Heart left ventricle (tissue), 16 donors: ENCODE measurements around the gene OR1D5. TPM values are rescaled to one million over a fixed set of nuclear protein-coding genes. Genes with fewer than 3 reads are reported as not detected.

ENCODE experiments used
- ATAC-seq, 4 donors: fragments of 200-7000 bp; cut with Tn5 transposase; one replicate each; pipeline ENCODE4 v1.9.1; 2020 to 2022; ENCODE audit warnings: moderate library complexity in 4 of 4, mild to moderate bottlenecking in 3 of 4, moderate number of reproducible peaks in 1 of 4
- DNase-seq, 5 donors: peaks; one replicate each; pipeline ENCODE4 v3.0.0-alpha.2; 2020
- H3K27ac ChIP-seq, 12 donors: fragments of 200-600 bp; sonication (generic) in 4 of 12; one replicate each; pipeline versions ENCODE4 v1.5.0 to v1.8.0; 2016 to 2022; ENCODE audit warnings: mild to moderate bottlenecking in 2 of 12
- H3K27me3 ChIP-seq, 9 donors: fragments of 200-600 bp; sonication (generic) in 2 of 9; one replicate each; pipeline versions ENCODE4 v1.5.1 to v1.8.0; 2016 to 2022; ENCODE audit warnings: mild to moderate bottlenecking in 3 of 9
- H3K36me3 ChIP-seq, 9 donors: fragments of 200-600 bp; sonication (generic) in 2 of 9; one replicate each; pipeline versions ENCODE4 v1.5.0 to v1.8.0; 2018 to 2022; ENCODE audit warnings: mild to moderate bottlenecking in 2 of 9
- H3K4me1 ChIP-seq, 12 donors: fragments of 200-600 bp; sonication (generic) in 4 of 12; one replicate each; pipeline versions ENCODE4 v1.5.0 to v1.8.0; 2016 to 2022; ENCODE audit warnings: mild to moderate bottlenecking in 3 of 12
- H3K4me3 ChIP-seq, 12 donors: fragments of 200-600 bp; sonication (generic) in 4 of 12; one replicate each; pipeline versions ENCODE4 v1.5.0 to v1.8.0; 2017 to 2022; ENCODE audit warnings: mild to moderate bottlenecking in 9 of 12, moderate library complexity in 4 of 12
- H3K9me3 ChIP-seq, 12 donors: fragments of 200-600 bp; sonication (generic) in 4 of 12; one replicate each; pipeline versions ENCODE4 v1.5.0 to v1.8.0; 2016 to 2022; ENCODE audit warnings: mild to moderate bottlenecking in 1 of 12
- POLR2A ChIP-seq, 2 donors: fragments of 450-650 bp; IDR thresholded peaks; one replicate each; pipeline ENCODE4 v1.6.1; 2017; ENCODE audit warnings: antibody characterized with exemption in 2 of 2, mild to moderate bottlenecking in 2 of 2, moderate library complexity in 2 of 2
- WGBS, 4 donors: extraction: QIAGEN DNeasy Blood & Tissue Kit in 2 of 4; methylation state at CpG; one replicate each; pipeline versions ENCODE4 v1.1.5 to v1.1.7; 2013 to 2018; 5-methylcytosine and 5-hydroxymethylcytosine counted together
- intact Hi-C, 10 donors: fragments of 100-400 bp; cut with DNase I; formaldehyde crosslinking; loops; one replicate each; pipeline versions ENCODE4 v1.11.1 to v1.14.2; 2022
- polyA plus RNA-seq, 2 donors: library from polyadenylated mRNA; stranded (reverse); fragments of 200-250 nt; gene quantifications; one replicate each; pipeline ENCODE4 v1.2.3, GENCODE V29; 2013
- total RNA-seq, 9 donors: library from RNA; depleted of rRNA in 2 of 9; stranded (reverse); fragments of >200 nt in 2 of 9; fragmentation: NEBNext Ultra II Directional in 3 of 9; extraction: Animal tissue kit (Norgen Biotek cat#: 25700) in 3 of 9; gene quantifications; one replicate each; pipeline versions ENCODE4 v1.1.0 to v1.2.4, GENCODE V29; 2016 to 2023
- TF ChIP-seq, protein P1 (sequence below), 12 donors: fragments of 200-600 bp; sonication (generic) in 4 of 12; IDR thresholded peaks; one replicate each; pipeline versions ENCODE4 v1.5.0 to v1.8.0; 2018 to 2022; ENCODE audit warnings: antibody characterized with exemption in 12 of 12, mild to moderate bottlenecking in 5 of 12
- donor health status: ischemic (EF 13 %, LVEDD 7.1; RV severe dilation, severe dysfunction).
- donor health status: healthy with polysubstance abuse.
- donor health status: DM: no; HTN: yes; CAD: no.
- donor health status: DM: no; HTN: no; CAD: no.
- donor health status: ischemic (EF 25% LVEDD 6.9; RV normal size, moderate dysfunction).
- donor health status: ischemic (EF 25% LVEDD 5.7; RV mildly dilated, moderate dysfunction).
- donor health status: healthy.
- donor health status: DM: yes; HTN: yes; CAD: no.
- donor health status: ischemic (EF 35%, LVEDD 5.7; RV mildly dilated, moderate dysfunction).
- donor health status: nonischemic (EF 11% LVEDD 7.7; RV severe dilation, severe dysfunction).
- donor health status: DM: yes; HTN: yes; CAD: no.
- donor health status: PGD.
- donor health status: ischemic (EF 29% LVEDD 5.4; RV normal size, mild dysfunction).
- donor health status: nonischemic (EF 23%, LVEDD 6.1; RV moderate dilation, normal function).

OR1D5 gene
- total and polyA plus RNA-seq, 11 donors, result not detected

GRCh38 chr17:3030096-3030495 lies 33.3 kb downstream of the OR1D5 start:
- Histone ChIP-seq H3K36me3 (peaks cover 0 to 7% (median 0%) of the 10 kb centered on the region in 9 donors), H3K4me1 (peaks cover 0 to 29% (median 16%) of the 10 kb centered on the region in 12 donors), H3K9me3 (no peaks in the 10 kb centered on the region), H3K27me3 (no peaks in the 10 kb centered on the region), H3K27ac (peak overlapping the region; percentile 14 to 92 (median 77)), H3K4me3 (no peak overlapping the region)
- WGBS, 4 donors, result 45 to 57% (median 53%) methylated on average over 7 of the region's 7 CpGs
- ATAC-seq, result peak in 1 of 4 donors; percentile 46
- TF ChIP-seq, protein P1, sequence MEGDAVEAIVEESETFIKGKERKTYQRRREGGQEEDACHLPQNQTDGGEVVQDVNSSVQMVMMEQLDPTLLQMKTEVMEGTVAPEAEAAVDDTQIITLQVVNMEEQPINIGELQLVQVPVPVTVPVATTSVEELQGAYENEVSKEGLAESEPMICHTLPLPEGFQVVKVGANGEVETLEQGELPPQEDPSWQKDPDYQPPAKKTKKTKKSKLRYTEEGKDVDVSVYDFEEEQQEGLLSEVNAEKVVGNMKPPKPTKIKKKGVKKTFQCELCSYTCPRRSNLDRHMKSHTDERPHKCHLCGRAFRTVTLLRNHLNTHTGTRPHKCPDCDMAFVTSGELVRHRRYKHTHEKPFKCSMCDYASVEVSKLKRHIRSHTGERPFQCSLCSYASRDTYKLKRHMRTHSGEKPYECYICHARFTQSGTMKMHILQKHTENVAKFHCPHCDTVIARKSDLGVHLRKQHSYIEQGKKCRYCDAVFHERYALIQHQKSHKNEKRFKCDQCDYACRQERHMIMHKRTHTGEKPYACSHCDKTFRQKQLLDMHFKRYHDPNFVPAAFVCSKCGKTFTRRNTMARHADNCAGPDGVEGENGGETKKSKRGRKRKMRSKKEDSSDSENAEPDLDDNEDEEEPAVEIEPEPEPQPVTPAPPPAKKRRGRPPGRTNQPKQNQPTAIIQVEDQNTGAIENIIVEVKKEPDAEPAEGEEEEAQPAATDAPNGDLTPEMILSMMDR (IDR thresholded peaks at IDR 0.05), result no peak
- no peak for TF ChIP-seq POLR2A (IDR thresholded peaks at IDR 0.05)
- intact Hi-C loops, result no loop called here
- peak in 1 of 5 donors; percentile 38 for DNase-seq

DNA sequence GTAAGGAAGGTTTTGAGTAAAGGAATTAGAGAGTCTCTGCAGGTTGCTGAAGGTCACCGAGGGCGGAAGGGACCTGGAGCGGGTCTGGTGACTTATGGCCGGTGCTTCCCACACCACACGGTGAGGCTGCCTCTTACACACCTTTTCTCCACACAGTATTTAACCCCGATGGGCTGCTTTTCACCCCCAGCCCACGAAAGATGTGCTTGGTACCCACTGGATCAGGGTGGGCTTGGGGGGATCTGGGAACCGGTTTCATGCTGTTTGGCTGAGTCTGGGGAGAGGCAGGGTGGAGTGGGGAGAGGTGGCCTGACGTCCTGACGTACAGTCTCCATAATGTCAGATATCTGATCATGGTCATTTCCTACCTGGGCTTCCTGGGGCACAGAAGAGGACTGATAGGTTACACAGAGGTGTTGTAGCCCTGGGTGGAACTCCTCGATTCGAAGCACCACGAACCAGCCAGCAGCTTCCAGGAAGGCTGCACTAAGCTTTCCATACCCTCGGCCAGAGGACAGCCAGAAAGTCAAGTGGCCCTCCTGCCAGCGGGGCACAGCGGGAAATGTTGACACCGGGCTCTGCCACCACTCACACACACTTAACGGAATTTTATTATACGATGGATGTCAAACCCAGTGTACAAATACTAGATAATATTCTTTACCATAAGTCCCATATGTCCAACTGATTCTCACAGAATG lies 34.0 kb downstream of the OR1D5 start:
- intact Hi-C loops, result loop anchor here in 1 of 10 donors (5.0 kb wide), 1 partner anchor 177 kb away; no protein-coding TSS in a partner anchor
- WGBS, 4 donors, result 44 to 67% (median 60%) methylated on average over 19 of the region's 19 CpGs
- peaks cover 0 to 7% (median 0%) of the 10 kb centered on the region in 9 donors for H3K36me3 ChIP-seq
- H3K9me3 ChIP-seq, result peaks cover 0 to under 1% (median 0%) of the 10 kb centered on the region in 12 donors
- TF ChIP-seq, protein P1 (IDR thresholded peaks at IDR 0.05), result no peak
- TF ChIP-seq POLR2A (IDR thresholded peaks at IDR 0.05), result no peak
- H3K4me1 ChIP-seq, result peaks cover 0 to 29% (median 16%) of the 10 kb centered on the region in 12 donors
- H3K27ac ChIP-seq, result peak overlapping the region; percentile 67 to 92 (median 84)
- H3K27me3 ChIP-seq, result no peaks in the 10 kb centered on the region
- H3K4me3 ChIP-seq, result no peak overlapping the region
- ATAC-seq (peak; percentile 77 to 91 (median 84)), DNase-seq (peak; percentile 71 to 90 (median 77))

GRCh38 chr17:3027786-3028532 lies 35.4 kb downstream of the OR1D5 start:
- Histone ChIP-seq H3K36me3 (peaks cover 0 to 7% (median 0%) of the 10 kb centered on the region in 9 donors), H3K27me3 (no peaks in the 10 kb centered on the region), H3K9me3 (peaks cover 0 to 13% (median 4%) of the 10 kb centered on the region in 12 donors), H3K27ac (peak overlapping the region in 1 of 12 donors; percentile 3), H3K4me3 (no peak overlapping the region), H3K4me1 (peaks cover 0 to 29% (median 16%) of the 10 kb centered on the region in 12 donors)
- TF ChIP-seq, protein P1 (IDR thresholded peaks at IDR 0.05), result no peak
- TF ChIP-seq POLR2A (IDR thresholded peaks at IDR 0.05), result no peak
- DNase-seq (no peak), ATAC-seq (no peak)
- WGBS, 4 donors, result 83 to 88% (median 86%) methylated on average over 18 of the region's 18 CpGs
- intact Hi-C loops, result loop anchor here in 1 of 10 donors (5.0 kb wide), 1 partner anchor 176 kb away; no protein-coding TSS in a partner anchor
